ENCODE measurements around the gene DDA1. TPM values are rescaled to one million over a fixed set of nuclear protein-coding genes. Genes with fewer than 3 reads are reported as not detected.
A peak's percentile ranks its signal among the peaks of the same experiment; 100 is the strongest.

Gene DDA1
- total and polyA plus RNA-seq, 9 of the 15 experiments (the other 6 are each of a cell fraction or from before 2014, with no cell fraction given) = 1.4 to 83.8 (median 33.8) TPM

- TF ChIP-seq RBFOX2 (IDR thresholded peaks at IDR 0.05; ENCODE audit: low read depth, low read length) (peak; percentile 94), ARID1B (IDR thresholded peaks at IDR 0.05) (peak; percentile 51; the same call in 1 of the 2 replicates), ZNF511 (CRISPR knock-in tag; IDR thresholded peaks at IDR 0.05) (peak; percentile 78; the same call in 1 of the 2 replicates), NR2C1 (IDR thresholded peaks at IDR 0.05) (peak; percentile 92), NR2C1 (tag; IDR thresholded peaks at IDR 0.05) (peak; percentile 91), USF2 (CRISPR knock-in tag; IDR thresholded peaks at IDR 0.05) (peak; percentile 16; the same call in 1 of the 2 replicates), E2F1 (CRISPR knock-in tag; IDR thresholded peaks at IDR 0.05) (peak; percentile 74), RFX1 (IDR thresholded peaks at IDR 0.05) (no peak; the same call in 1 of the 2 replicates), ZBTB43 (CRISPR knock-in tag; IDR thresholded peaks at IDR 0.05) (peak; percentile 86), SAP30 (IDR thresholded peaks at IDR 0.05; ENCODE audit: borderline replicate concordance, insufficient read depth, low read depth, low read length, poor library complexity, severe bottlenecking) (peak; percentile 50), ZNF57 (CRISPR knock-in tag; IDR thresholded peaks at IDR 0.05) (no peak), DNMT1 (IDR thresholded peaks at IDR 0.05) (peak; percentile 98), TEAD1 (CRISPR knock-in tag; IDR thresholded peaks at IDR 0.05) (peak in 1 of 2 experiments; percentile 60; a peak in 3 of 4 replicates), ATF7 (IDR thresholded peaks at IDR 0.05) (peak; percentile 91), ILF3 (IDR thresholded peaks at IDR 0.05; ENCODE audit: borderline replicate concordance) (no peak), ZBTB1 (CRISPR knock-in tag; IDR thresholded peaks at IDR 0.05; ENCODE audit: borderline replicate concordance, low read depth) (no peak), ETV1 (tag; conservative IDR thresholded peaks at IDR 0.05; ENCODE audit: low read depth) (peak; percentile 93), GABPB1 (CRISPR knock-in tag; IDR thresholded peaks at IDR 0.05) (peak; percentile 98), GATA2 (CRISPR knock-in tag; IDR thresholded peaks at IDR 0.05) (no peak), TGIF2 (CRISPR knock-in tag; IDR thresholded peaks at IDR 0.05) (no peak), BDP1 (IDR thresholded peaks at IDR 0.05; ENCODE audit: insufficient read depth, insufficient read length) (no peak), CSDE1 (IDR thresholded peaks at IDR 0.05) (no peak), NCOA1 (IDR thresholded peaks at IDR 0.05; ENCODE audit: low read depth) (peak; percentile 100), MTF1 (CRISPR knock-in tag; IDR thresholded peaks at IDR 0.05; ENCODE audit: borderline replicate concordance) (no peak), MAFG (tag; conservative IDR thresholded peaks at IDR 0.05) (no peak; the same call in none of the 2 replicates), FOXA3 (CRISPR knock-in tag; conservative IDR thresholded peaks at IDR 0.05 in 1 of 2, IDR thresholded peaks at IDR 0.05 in 1 of 2) (no peak)
Measured at GRCh38 chr19:17336872-17337674, 27.7 kb downstream of the DDA1 start, which contains the start of gene GTPBP3 (continued).

All from K562 (cell line).